DMS153 treated with DMSO at 0.1 percent for 48 hours (cell line): ENCODE data around the gene PARD6G.
A peak's percentile ranks its signal among the peaks of the same experiment; 100 is the strongest.

Source experiments
- DNase-seq: peaks from one replicate; lab custom pipeline; 2025; ENCODE audit not compliant: unreplicated experiment; lab: John Stamatoyannopoulos, UW

Gene PARD6G

DNA sequence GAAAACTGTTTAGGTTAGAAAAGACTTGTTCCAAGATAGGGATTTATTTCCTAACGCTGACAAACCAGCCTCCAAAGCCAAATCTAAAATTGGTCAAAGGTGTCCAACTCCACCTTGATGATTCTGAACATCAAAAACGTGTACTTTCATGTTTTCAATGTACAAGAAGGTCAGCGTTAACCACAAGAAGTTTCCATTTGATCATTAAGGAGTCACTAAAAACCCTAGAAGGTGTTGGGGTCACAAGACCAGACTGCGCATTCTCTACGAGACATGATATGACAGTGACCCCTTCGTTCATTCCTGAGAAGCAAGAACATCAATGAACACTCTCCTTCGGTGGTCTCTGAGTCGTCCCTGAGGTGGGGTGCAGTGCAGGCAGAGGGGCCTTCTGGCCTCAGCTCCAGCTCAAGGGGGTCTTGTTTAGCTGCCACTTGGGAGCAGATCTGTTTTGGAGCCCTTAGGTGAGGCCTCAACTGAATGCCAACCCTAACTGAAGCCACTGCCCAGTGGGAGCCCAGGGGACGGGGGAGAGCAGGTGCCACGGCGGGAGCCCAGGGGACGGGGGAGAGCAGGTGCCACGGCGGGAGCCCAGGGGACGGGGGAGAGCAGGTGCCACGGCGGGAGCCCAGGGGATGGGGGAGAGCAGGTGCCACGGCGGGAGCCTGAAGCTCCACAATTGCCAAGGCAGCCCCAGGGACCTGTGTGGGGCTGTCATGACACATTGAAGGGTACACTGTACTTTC is 55.2 kb downstream of the PARD6G start:
- no peak for DNase-seq

DNA sequence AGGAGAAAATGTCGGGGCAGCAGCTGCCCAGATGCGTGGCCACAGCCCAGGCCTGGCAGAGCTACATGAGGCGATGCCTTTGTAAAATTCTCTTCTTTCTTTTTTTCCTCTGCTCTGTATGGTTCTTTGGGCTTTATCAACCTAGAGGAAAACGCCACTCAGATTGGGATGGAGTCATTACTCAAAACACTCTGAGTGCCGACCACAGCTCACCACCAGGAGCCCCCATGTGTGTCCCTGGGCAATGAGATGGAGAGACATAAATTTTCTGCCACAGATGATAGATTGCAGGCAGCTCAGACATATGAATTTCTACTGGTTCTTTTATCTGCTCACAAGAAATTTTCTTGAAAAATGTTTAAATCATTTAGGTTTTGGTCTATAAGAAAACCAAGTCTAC is 56.0 kb downstream of the PARD6G start:
- no peak for DNase-seq

DNA sequence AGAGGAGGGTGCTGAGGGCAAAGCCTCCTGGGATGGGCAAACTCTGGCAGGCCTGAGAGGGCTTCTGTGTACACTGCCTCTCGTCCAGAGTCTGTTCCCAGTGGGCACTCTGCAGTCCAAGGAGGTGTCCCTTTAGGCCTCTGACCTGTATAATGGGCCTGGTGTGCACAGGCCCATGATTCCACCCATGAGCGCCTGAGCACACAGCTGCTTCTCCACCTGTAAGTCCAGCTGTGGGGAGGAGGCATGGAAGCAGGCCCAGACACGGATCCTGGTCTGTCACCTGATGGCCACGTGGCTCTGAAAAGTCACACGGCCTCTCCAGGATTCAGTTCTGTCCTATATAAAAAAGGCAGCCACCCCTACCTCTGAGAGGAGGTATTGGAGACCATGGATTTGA is 57.0 kb downstream of the PARD6G start:
- DNase-seq, result no peak

DNA sequence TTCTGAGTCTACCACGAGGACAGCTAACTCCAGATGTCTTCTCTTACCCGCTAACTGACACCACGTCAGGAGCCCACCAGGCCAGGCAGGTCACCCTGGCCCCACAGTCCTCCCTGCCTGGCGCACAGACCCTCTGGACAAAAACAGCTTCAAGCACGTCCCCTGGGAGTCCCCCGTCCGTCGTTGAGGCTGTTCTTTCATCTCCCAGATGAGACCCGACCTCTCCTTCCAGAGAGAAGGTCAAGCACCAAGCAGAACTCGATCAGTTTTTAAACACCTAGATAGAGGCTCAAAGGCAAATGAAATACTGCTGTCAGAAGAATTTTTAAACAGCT is 57.8 kb downstream of the PARD6G start:
- DNase-seq, result no peak

DNA sequence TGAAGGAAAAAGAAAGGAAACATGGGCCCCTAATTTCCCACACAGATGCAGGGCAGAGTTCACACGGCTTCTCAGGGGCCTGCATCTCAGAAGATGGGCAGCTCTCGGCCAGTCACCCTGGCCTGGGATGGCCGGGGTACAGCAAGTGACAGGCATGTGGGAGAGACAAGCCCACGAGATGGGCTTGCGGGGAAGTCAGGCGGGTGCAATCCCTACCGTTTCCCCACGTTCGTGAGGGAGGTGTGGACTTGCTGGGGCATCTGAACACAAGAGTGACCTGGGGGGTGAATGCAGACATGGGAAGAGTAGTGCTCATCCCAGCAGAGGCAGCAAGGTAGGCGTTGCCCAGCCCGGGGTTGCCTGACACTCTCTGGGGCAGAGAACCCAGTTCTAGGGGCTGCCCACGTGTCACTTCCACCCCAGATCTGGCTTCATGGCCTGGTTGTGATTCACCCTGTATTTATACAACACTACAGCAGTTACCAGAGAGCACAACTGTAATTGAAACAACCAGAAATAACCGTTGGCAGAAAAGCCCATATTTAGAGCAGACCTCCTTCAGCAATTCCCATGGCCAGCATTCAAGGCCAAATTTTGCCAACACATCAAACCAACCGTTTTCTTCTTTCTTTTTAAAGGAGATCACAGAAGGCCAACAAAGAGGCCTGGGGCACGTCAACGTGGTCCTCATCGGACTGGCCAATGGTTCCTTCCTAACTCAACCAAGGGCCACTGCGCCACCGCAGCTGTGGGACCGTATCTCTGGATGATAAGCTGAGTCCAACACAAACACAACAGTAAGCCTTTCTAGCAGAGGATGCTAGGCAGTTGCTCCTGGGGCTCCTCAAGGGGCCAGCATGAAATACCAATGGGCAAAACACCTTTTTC is 58.4 kb downstream of the PARD6G start:
- no peak for DNase-seq

DNA sequence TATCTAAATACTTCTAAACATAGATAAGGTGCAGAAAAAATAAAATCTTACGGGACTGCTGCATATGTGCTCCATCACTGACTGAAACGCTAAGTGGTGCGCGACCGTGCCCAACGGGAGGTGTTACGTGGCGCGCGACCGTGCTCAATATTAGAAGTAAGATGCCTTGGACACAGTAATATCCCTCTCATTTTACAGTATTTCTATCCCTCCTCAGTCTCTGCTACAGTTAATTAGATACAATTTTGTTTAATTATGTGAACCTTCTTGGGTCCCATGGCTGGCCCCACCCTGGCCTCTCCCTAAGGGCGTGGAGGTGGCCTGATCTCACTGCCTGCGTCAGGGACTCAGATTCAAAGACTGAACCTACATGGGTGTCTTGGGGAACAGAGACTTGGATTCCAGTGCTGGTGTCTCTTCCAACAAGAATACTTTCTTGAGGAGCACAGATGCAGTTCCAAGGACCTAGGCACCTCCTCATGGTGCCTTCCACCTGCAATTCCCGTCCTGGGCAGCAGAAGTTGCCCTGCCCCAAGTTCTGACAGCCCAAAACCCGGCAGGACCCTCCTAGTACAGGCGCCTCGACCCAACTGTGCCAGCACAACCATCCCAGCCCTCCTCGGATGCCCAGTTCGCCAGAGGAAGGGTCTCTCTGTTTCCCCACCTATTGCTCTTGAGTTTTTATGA is 59.2 kb downstream of the PARD6G start:
- DNase-seq, result no peak

DNA sequence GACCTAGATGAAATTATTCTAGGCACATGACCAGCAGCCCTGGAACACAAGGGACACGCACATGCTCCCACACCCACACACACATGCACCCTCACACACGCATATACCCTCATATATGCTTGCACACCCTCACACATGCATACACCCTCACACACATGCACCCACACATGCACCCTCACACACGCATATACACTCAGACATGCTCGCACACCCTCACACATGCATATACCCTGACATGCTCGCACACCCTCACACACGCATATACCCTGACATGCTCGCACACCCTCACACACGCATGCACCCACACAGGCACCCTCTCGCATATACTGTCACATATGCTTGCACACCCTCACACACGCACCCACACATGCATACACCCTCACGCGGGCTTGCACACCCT is 61.8 kb downstream of the PARD6G start:
- DNase-seq, result no peak

DNA sequence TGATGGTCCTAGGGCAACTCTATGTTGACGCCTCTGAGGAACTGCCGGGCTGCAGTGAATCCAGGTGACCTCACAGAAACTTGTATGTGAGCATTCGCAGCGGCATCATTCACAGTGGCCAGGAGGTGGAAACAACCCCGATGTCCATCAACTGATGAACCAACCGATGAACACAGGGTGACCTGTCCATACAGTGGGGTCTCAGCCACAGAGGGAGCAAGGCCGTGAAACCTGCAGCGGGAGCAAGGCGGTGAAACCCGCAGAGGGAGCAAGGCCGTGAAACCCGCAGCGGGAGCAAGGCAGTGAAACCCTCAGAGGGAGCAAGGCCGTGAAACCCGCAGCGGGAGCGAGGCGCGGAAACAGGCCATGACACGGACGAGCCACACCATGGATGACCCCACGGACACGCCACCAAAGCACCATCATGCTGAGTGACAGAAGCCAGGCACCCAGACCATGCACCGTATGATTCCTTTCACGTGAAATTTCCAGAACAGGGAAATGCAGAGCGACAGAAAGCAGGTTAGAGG is 63.0 kb downstream of the PARD6G start:
- no peak for DNase-seq

DNA sequence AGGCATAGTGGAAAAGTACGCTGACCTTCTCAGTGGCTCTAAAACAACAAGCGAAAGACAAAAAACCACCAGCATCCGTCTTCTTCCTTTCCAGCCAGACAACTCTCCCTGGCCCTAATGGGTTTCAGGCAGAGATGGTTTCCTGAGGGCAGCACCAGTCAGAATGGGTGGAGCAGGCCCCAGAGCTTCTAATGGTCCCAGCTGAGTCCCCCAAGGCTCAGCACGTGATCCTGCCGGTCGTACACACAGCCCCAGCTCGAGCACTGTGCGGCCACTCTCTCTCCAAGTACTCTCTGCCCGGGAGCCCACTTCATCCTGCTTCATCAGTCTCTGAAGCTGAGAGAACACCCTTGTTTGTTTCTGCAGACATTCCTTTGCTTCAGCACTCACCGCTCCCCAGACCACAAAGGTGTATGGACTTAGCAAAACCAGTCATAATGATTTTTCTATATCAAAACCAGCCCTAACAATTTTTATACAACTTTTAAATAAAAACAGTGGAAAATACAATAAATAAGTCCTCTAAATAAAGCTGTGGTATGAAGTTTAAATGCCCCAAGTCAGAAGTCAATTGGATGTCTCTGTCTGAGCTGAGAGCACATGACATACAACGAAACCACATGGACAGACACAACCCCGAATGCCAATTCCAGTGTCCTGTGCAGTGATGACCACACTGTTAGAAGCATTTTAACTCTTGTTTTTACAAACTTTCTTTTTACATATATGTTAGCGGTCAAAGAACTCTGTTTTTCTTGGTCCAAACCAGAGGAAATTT is 63.9 kb downstream of the PARD6G start:
- no peak for DNase-seq

DNA sequence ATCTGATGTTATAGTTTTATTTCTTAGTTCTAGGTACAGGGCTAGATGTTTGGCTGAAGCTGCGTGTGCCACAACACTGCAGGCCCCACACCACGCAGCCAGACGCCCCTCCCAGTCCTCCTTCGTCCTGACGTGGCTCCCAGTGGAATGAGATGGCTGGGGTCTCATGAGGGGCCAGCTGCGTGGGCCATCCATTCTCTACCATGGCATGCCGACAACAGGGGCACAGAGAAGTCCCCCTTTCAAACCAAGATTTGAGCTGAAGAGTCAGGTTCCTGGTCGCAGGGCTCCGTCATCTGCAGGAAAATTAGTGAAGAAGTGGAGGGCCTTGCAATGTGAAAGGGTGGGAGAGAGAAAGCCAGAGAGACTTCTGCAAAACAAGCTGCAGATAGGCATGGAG is 64.5 kb downstream of the PARD6G start:
- DNase-seq, result no peak

DNA sequence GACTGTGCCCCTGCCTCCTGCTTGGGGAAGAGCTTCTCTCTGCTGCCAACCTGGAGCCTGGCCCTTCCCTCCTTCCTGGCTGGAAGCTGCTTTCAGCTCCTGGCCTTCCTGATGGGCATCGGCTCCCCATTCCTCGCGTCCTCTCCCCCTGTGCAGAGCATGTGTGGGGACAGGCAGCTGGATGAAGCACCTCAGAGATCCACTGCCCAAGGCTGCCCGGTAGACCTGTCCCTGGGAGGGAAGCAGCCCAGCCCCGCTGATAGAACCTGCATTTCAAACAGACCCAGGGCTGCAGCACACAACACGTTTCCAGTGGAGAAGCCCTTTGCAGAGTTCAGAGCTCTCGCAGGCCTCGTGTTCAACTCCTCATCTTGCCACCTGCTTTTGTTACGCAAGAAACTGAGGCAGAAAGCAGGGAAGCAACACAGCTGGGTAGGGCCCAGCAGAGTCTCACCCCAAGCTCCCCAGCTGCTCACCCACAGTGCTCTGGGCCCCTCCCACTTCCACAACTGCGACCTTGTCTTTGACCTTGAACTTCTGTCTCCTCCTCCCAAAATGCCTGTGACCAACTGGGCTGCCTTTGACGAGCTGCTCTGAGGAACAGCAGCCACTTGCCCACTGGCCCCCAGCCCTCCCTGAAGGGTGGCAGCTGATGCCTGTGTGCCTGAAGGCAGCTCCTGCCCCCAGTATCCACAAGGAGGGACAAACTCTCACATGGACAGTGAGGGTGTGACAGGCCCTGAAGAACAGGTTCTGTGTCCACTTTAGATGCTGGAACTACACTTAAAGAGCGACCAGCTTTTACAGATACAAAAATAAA is 65.5 kb downstream of the PARD6G start:
- no peak for DNase-seq

DNA sequence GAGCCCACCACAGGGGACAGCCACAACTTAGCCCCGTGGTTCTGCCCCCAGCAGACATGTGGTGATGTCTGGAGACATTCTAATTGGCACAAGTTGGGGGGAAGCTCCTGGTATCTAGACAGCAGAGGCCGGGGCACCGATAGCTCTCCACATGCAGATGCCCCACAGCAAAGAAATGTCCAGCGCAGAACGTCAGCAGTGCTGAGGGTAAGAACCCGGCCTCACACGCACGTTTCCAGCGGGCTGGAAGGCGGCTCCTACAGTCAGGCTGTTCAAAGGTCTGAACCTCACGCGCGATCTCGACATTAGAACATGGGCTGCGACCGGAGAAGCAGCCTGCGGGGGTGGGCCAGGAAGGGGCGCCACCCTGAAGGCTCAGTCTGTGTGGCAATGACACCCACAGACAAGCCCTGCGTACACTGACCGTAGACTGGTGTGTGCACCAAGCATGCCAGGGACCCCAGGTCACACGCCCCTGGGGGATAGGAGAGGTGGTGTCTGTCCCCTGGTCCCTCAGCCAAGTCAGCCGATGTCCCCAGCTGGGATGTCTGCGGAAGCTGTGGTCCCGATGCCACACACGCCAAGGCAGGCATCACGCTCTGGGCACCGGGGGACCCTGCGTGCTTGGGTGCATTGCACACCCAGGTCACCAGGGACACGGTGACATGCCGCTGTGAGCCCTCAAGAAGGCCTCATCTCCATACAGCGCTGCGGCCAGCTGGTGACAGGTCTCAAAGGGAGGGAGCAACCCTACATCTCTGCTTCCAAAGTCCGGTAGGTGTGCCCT is 66.3 kb downstream of the PARD6G start:
- DNase-seq, result no peak

DNA sequence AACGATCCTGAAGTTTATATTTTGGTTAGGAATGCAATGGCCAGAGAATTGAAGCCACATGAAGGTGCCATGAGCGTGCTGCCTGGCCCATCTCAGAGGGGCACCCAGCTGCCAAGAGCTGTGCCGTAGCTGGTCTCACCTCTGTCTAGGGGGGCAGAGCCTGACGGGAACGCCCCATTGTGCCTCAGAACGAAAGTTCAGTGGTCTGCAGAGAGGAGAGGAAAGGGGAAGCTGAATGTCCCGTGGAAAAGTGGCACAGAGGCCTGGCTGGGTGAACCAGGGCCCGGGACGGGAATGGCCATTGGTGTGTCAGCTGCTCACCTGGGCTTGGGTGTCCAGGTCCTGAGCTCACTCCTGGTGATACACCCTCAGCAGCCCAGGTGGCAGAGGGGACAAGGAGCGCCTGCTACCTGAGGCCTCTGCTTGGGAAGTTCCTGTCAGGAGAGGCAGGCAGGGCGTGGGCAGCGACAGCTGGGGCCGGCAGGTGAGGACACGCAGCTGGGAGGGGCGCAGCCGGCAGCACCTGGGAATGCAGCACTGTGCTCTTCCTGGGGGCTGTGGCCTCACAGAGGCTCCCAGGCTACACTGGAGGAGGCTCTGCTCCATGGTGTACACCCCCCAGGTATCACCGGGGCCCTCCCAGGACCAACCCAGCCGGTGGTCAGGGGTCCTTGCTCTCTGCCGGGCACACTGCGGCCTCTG is 67.3 kb downstream of the PARD6G start:
- DNase-seq, result peak; percentile 25

DNA sequence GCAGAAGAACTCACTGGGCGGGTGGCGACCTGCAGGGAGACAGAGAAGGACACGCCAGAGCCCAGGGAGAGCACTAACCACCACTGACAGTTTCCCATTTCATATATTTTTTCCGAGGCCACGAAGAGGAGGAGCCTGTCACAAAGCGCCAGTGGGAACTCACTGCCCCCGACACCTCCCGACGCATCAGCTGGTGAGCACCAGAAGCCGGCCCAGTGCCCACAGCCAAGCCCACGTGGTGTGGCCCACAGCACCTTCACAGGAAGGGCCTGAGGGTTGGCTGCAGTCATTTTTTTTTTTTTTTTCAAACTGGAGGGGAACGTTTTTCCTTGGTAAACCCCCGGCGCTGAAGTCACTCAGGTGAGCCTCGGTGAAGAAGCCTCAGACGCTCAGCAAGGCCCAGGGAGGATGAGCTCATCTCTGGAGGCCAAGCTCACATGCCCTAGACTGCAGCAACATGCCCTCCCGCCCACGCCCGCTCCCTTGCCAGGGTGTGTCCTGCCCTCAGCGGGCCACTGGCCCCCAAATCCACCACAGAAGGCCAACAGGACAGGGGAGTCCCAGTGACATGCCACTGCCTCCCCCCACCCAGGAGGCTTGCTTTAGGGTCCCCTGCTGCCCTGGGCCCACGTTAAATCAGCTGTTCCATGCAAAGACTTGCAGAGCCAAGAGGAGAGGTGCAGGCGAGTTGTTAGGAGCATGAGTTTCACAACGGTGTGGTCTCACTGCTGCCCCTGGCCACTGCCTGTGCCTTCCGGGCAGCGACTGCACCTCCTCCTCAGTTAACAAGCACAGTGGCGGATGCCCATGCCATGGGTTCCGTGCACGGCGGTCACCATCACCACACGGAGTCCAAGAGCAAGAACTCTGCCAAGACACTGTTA is 68.1 kb downstream of the PARD6G start:
- DNase-seq, result no peak

DNA sequence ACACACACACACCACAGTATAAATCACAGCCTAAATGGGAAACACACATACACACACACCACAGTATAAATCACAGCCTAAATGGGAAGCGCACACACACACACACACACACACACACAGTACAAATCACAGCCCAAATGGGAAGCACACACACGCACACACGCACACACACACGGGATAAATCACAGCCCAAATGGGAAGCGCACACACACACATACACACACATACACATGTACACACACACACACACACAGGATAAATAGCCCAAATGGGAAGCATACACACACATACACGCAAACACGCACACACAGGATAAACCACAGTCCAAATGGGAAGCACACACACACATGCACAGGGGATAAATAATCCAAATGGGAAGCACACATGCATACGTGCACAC is 70.2 kb downstream of the PARD6G start:
- no peak for DNase-seq

DNA sequence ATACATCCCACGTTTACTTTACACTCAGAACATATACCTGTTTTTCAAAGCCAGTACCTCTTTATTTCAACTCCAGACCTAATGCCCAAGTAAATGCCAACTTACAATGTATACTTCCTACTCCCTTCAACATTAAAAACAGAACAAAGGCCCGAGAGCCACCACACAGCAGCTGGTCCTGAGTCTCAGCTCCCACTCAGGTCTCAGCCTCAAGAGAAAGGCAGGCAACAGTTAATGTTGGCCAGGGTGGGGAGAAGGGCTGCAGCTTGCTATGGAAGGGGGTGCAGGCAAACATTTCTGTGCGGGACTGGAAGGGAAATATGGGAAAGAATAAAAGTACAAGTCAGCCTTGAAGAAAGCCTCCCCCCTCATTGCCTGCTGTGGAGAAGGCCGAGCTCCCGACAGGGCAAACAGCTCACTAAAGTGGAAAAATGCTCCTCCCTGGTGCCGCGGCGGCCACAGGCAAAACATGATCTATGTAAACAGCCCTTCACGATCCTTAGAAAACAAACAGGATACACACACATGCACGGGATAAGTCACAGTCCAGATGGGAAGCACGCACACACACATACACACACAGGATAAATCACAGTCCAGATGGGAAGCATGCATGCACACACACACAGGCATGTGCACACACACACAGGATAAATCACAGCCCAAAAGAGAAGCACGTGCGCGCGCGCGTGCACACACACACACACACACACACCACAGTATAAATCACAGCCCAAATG is 70.8 kb downstream of the PARD6G start:
- peak; percentile 34 for DNase-seq
